Neural progenitor cell (in vitro differentiated cells): ENCODE measurements around the gene SLC15A1.

Experiments
- CTCF ChIP-seq: fragments of 200-600 bp; sonication (generic); IDR thresholded peaks from 2 replicates; pipeline ENCODE4 v1.5.1; 2017; ENCODE audit warnings: antibody characterized with exemption, mild to moderate bottlenecking
- EZH2 ChIP-seq: fragments of 200-600 bp; sonication (generic); IDR thresholded peaks from 2 replicates; pipeline ENCODE4 v1.6.1; 2017; ENCODE audit warnings: antibody characterized with exemption, mild to moderate bottlenecking, moderate library complexity

DNA sequence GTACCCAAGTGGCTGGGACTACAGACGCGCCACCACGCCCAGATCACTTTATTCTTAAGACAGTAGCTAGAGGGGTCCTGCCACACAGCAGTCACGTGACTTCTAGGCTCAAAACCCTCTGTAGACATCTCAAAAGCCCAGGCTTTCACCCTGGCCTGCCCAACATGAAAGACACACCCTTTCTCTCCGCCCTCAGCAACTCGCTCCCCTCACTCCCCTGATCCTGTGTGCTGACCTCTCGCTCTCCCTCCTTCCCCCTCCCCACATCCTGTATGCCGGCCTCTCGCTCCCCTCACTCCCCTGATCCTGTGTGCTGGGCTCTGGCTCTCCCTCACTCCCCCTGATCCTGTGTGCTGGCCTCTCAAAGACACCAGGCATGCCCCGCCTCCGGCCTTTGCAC lies 77.4 kb downstream of the SLC15A1 start:
- TF ChIP-seq EZH2 (no peak), CTCF (no peak)
